HG02970 (cell line): ENCODE measurements around the gene RSPO1.
"Not testable (repeated sequence)": the region's sequence is repeated elsewhere in the genome, so short reads cannot be mapped to it uniquely, and the experiment has no call there.

Source experiments
- ATAC-seq: cut with Tn5 transposase; IDR thresholded peaks from one replicate; pipeline ENCODE4 v1.9.1; 2021; ENCODE audit warnings: mild to moderate bottlenecking, moderate library complexity, moderate number of reproducible peaks; ENCODE audit not compliant: unreplicated experiment, low FRiP score

RSPO1 gene

GRCh38 chr1:37634244-37634991, at the start of gene RSPO1:
RSPO1 (minus strand) TSS chr1:37634892; CDS start chr1:37629661, 5,231 bp downstream.
- ATAC-seq, result no peak

GRCh38 chr1:37684182-37684581, 49.5 kb upstream of the RSPO1 start:
- not testable (repeated sequence) for ATAC-seq

- no peak for ATAC-seq
Observed at GRCh38 chr1:37682334-37682987, 47.8 kb upstream of the RSPO1 start.

GRCh38 chr1:37680933-37681332, 46.2 kb upstream of the RSPO1 start:
- ATAC-seq, result no peak

- ATAC-seq, result no peak
Observed at GRCh38 chr1:37677808-37678207, 43.1 kb upstream of the RSPO1 start.

- ATAC-seq, result no peak
Observed at GRCh38 chr1:37677143-37677439, 42.4 kb upstream of the RSPO1 start.

GRCh38 chr1:37676281-37677142, 41.8 kb upstream of the RSPO1 start:
- ATAC-seq, result no peak

GRCh38 chr1:37673920-37674319, 39.2 kb upstream of the RSPO1 start:
- no peak for ATAC-seq

- no peak for ATAC-seq
Observed at GRCh38 chr1:37672136-37672870, 37.6 kb upstream of the RSPO1 start.

GRCh38 chr1:37671261-37671660, 36.6 kb upstream of the RSPO1 start:
- no peak for ATAC-seq

GRCh38 chr1:37670133-37670532, 35.4 kb upstream of the RSPO1 start:
- ATAC-seq, result no peak

- ATAC-seq, result no peak
Observed at GRCh38 chr1:37667023-37667671, 32.5 kb upstream of the RSPO1 start.

- no peak for ATAC-seq
Observed at GRCh38 chr1:37666241-37666867, 31.7 kb upstream of the RSPO1 start.

- ATAC-seq, result no peak
Observed at GRCh38 chr1:37663426-37664000, 28.8 kb upstream of the RSPO1 start.

- no peak for ATAC-seq
Observed at GRCh38 chr1:37662031-37662755, 27.5 kb upstream of the RSPO1 start.

GRCh38 chr1:37661401-37661800, 26.7 kb upstream of the RSPO1 start:
- no peak for ATAC-seq

- ATAC-seq, result no peak
Observed at GRCh38 chr1:37660664-37661063, 26.0 kb upstream of the RSPO1 start.

GRCh38 chr1:37658486-37658885, 23.8 kb upstream of the RSPO1 start:
- ATAC-seq, result no peak
